ENCODE data around the gene WDR64. TPM values are rescaled to one million over a fixed set of nuclear protein-coding genes. Genes with fewer than 3 reads are reported as not detected.

The WDR64 gene
- total and polyA plus RNA-seq, 11 donors, result not detected

DNA sequence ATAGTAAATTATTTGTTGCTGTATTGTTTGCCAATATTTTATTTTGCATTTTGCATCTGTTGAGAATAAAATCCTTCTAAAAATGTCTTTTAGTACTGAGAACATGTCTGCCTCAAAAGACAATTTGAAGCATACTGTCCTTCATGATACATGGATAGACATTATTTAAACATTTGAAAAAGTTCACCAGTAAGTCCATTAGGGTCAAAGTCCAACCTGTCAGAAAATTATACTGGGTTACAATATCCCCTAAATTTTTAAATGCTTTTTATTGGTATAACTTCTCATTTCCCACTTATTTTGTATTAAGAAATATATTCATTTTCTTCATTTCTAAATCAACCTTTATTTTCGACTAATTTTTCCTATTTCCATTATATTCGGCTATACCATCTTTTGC lies 21.2 kb upstream of the WDR64 start:
- intact Hi-C loops (cut with DNase I), result loop anchor here in 1 of 10 donors (5.0 kb wide), 1 partner anchor 99 kb away; the partner anchor contains the start of gene KMO
- peaks cover 0 to 13% (median 4%) of the 10 kb centered on the region in 12 donors for H3K4me1 ChIP-seq
- 97 to 98% (median 98%) methylated on average over 2 of the region's 2 CpGs for WGBS, 4 donors
- no peak overlapping the region for H3K4me3 ChIP-seq
- no peaks in the 10 kb centered on the region for H3K9me3 ChIP-seq
- no peaks in the 10 kb centered on the region for H3K27me3 ChIP-seq
- DNase-seq (no peak), ATAC-seq (no peak)
- H3K36me3 ChIP-seq, result peaks cover 0 to 14% (median 0%) of the 10 kb centered on the region in 9 donors
- TF ChIP-seq CTCF (IDR thresholded peaks at IDR 0.05) (no peak), POLR2A (IDR thresholded peaks at IDR 0.05) (no peak)
- no peak overlapping the region for H3K27ac ChIP-seq

GRCh38 chr1:241631674-241632073 lies 20.4 kb upstream of the WDR64 start:
- peaks cover 0 to 14% (median 0%) of the 10 kb centered on the region in 9 donors for H3K36me3 ChIP-seq
- WGBS, 4 donors, result 86 to 91% (median 89%) methylated on average over 5 of the region's 5 CpGs
- intact Hi-C loops (cut with DNase I), result loop anchor here in 1 of 10 donors (5.0 kb wide), 1 partner anchor 99 kb away; the partner anchor contains the start of gene KMO

GRCh38 chr1:241632987-241633386 lies 19.1 kb upstream of the WDR64 start:
- ATAC-seq (no peak), DNase-seq (no peak)
- intact Hi-C loops (cut with DNase I), result loop anchor here in 1 of 10 donors (5.0 kb wide), 1 partner anchor 101 kb away; the partner anchor contains the start of gene KMO
- H3K4me3 ChIP-seq, result no peak overlapping the region
- H3K9me3 ChIP-seq, result no peaks in the 10 kb centered on the region
- TF ChIP-seq CTCF (IDR thresholded peaks at IDR 0.05) (no peak), POLR2A (IDR thresholded peaks at IDR 0.05) (no peak)
- no peaks in the 10 kb centered on the region for H3K27me3 ChIP-seq
- 89 to 95% (median 92%) methylated on average over 3 of the region's 3 CpGs for WGBS, 4 donors
- no peak overlapping the region for H3K27ac ChIP-seq
- peaks cover 0 to 14% (median 0%) of the 10 kb centered on the region in 9 donors for H3K36me3 ChIP-seq
- H3K4me1 ChIP-seq, result peaks cover 0 to 22% (median 4%) of the 10 kb centered on the region in 12 donors

More at GRCh38 chr1:241631674-241632073, 20.4 kb upstream of the WDR64 start:
- Histone ChIP-seq H3K4me1 (peaks cover 0 to 18% (median 4%) of the 10 kb centered on the region in 12 donors), H3K27ac (no peak overlapping the region), H3K4me3 (no peak overlapping the region), H3K9me3 (no peaks in the 10 kb centered on the region), H3K27me3 (no peaks in the 10 kb centered on the region)
- TF ChIP-seq POLR2A (IDR thresholded peaks at IDR 0.05) (no peak), CTCF (IDR thresholded peaks at IDR 0.05) (no peak)
- no peak for ATAC-seq
- DNase-seq, result no peak

GRCh38 chr1:241635556-241636152 lies 16.4 kb upstream of the WDR64 start:
- no peak for ATAC-seq
- DNase-seq, result no peak
- intact Hi-C loops (cut with DNase I), result loop anchor here in 1 of 10 donors (5.0 kb wide), 1 partner anchor 103 kb away; the partner anchor contains the start of gene KMO
- H3K27ac ChIP-seq, result no peak overlapping the region
- WGBS, 4 donors, result 86 to 99% (median 95%) methylated on average over 4 of the region's 4 CpGs
- H3K4me3 ChIP-seq, result no peak overlapping the region
- H3K27me3 ChIP-seq, result no peaks in the 10 kb centered on the region
- peaks cover 0 to 14% (median 0%) of the 10 kb centered on the region in 9 donors for H3K36me3 ChIP-seq
- no peaks in the 10 kb centered on the region for H3K9me3 ChIP-seq
- peaks cover 0 to 32% (median 10%) of the 10 kb centered on the region in 12 donors for H3K4me1 ChIP-seq
- TF ChIP-seq POLR2A (IDR thresholded peaks at IDR 0.05), result no peak
- no peak for TF ChIP-seq CTCF (IDR thresholded peaks at IDR 0.05)

Measured in heart left ventricle (tissue), 16 donors.